ENCODE results near the gene RAN.

DNA sequence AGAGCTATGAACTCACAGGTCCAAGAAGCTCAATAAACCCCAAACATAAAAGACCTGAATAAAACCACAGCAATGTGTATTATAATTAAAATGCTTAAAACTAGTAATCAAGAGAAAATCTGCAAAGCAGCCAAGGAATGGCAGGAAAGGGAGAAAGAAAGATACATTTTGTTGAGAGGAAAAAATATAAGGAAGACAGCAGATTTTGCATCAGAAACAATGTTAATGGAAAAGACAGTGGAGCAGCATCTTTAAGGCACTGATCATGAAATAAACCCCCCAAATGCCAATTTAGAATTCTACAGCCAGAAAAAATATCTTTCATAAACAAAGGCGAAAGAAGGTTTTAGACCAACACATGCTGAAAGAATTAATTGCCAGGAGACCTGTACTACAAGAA is 39.3 kb downstream of the RAN start:
- TF ChIP-seq CTCF (conservative IDR thresholded peaks at IDR 0.05) (no peak), ZFX (IDR thresholded peaks at IDR 0.05) (no peak)

Measured in C4-2B (cell line).